HFF-Myc (cell line): ENCODE measurements around the gene TBC1D23.
"Not testable (repeated sequence)": the region's sequence is repeated elsewhere in the genome, so short reads cannot be mapped to it uniquely, and the experiment has no call there.

Experiments
- DNase-seq: peaks from one replicate; pipeline ENCODE4 v3.0.0-alpha.2; 2011; ENCODE audit warnings: low read depth; ENCODE audit errors: extremely low read depth
- H3K4me3 ChIP-seq: replicated peaks from 2 replicates; pipeline ENCODE4 v1.5.1; 2011; ENCODE audit warnings: low read depth, mild to moderate bottlenecking, control low read depth, low read length
- CTCF ChIP-seq: IDR thresholded peaks from 2 replicates; pipeline ENCODE4 v1.5.1; 2012; ENCODE audit warnings: mild to moderate bottlenecking, low read depth, low read length, control low read depth; ENCODE audit errors: missing control alignments

TBC1D23 gene

GRCh38 chr3:100225883-100226282 is 34.9 kb upstream of the TBC1D23 start:
- no peak for DNase-seq
- H3K4me3 ChIP-seq, result no peak overlapping the region
- TF ChIP-seq CTCF, result no peak

GRCh38 chr3:100226712-100227429 is 33.9 kb upstream of the TBC1D23 start:
- no peak for DNase-seq
- H3K4me3 ChIP-seq, result no peak overlapping the region
- TF ChIP-seq CTCF, result no peak

- no peak overlapping the region for H3K4me3 ChIP-seq
- DNase-seq, result no peak
- no peak for TF ChIP-seq CTCF
Measured at GRCh38 chr3:100227511-100227921, 33.3 kb upstream of the TBC1D23 start.

GRCh38 chr3:100228247-100228646 is 32.5 kb upstream of the TBC1D23 start:
- no peak for TF ChIP-seq CTCF
- DNase-seq, result no peak
- no peak overlapping the region for H3K4me3 ChIP-seq

DNA sequence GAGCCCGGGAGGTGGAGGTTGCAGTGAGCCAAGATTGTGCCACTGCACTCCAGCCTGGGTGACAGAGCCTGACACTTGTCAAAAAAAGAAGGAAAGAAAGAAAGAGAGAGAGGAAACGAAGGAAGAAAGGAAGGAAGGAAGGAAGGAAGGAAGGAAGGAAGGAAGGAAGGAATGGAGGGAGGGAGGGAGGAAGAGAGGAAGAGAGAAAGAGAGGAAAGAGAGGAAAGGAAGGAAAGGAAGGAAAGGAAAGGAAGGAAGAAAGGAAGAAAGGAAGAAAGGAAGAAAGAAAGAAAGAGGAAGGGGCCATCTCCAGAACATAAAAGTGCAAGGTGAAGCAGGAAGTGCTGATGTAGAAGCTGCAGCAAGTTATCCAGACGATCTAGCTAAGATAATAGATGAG is 31.6 kb upstream of the TBC1D23 start:
- not testable (repeated sequence) for DNase-seq, H3K4me3 ChIP-seq

DNA sequence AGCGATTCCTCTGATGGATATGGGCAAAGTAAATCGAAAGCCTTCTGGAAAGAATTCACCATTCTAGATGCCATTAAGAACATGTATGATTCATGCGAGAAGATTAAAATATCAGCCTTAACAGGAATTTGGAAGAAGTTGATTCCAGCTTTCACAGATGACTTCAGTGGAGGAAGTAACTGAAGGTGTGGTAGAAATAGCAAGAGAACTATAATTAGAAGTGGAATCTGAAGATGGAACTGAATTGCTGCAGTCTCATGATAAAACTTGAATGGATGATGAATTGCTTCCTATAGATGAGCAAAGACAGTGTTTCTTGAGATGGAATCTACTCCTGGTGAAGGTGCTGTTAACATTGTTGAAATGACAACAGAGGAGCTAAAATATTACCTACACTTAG is 30.1 kb upstream of the TBC1D23 start:
- DNase-seq, result no peak
- no peak for TF ChIP-seq CTCF
- no peak overlapping the region for H3K4me3 ChIP-seq

- DNase-seq, result no peak
- TF ChIP-seq CTCF, result no peak
- H3K4me3 ChIP-seq, result no peak overlapping the region
Measured at GRCh38 chr3:100231668-100232067, 29.1 kb upstream of the TBC1D23 start.
